ENCODE measurements around the gene TMEM208.

The TMEM208 gene

DNA sequence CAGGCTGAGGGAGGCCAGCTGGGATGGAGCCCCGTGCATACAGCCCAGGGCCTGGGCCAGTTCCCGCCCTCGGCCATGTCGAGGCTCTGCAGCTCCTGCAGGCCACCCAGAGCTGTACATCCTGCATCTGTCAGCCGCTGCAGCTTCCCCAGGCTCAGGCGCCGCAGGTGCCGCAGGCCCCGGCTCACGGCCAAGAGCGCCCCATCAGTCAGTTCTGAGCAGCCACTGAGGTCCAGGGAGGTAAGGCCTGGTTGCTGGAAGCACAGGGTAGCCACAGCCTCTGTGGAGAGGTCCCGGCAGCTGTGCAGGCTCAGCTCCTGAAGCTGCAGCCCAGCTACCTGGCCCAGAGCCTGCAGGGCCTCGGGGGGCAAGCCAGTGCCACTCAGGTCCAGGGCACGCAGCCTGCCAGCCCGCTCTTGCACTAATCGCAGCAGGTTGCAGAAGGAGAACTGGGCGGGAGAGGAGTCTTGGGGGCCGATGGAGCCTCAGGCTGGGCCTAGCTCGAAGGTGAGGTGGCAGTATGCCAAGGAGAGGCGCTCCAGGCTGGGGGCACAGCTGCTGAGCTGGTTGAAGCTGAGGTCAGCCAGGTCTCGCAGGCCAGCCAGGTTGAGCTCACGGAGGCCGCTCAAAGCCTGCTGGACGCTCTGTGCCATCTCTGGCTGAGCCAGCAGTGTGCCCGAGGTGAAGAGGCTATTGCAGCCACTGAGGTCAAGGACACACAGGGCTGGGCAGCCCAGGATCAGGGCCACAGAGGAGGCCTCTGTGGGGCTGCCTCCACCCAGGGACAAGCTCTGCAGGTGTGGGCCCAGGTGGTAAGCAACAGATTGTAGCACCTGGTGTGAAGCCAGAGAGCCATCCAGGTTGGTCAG, 16.6 kb upstream of the TMEM208 start:
- DNase-seq = no peak

DNA sequence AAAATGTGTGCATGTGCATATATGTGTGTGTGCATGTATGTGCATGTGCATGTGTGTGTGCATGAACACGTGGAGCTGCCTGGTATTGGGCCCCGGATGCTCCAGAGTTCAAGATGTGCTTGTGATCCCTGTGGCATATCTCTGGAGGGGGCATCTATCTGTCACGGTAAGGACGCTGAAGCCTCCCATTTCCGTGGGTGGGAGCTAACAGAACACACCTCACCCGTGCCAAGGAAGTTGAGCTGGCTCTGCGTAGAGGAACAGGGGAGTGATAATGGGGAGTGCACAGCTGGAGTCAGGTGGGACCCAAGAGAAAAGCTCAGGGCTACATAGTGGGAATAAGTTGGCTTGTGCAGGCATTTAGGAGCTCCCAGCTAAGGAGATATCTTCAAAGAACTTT, 15.3 kb upstream of the TMEM208 start:
- no peak for DNase-seq

DNA sequence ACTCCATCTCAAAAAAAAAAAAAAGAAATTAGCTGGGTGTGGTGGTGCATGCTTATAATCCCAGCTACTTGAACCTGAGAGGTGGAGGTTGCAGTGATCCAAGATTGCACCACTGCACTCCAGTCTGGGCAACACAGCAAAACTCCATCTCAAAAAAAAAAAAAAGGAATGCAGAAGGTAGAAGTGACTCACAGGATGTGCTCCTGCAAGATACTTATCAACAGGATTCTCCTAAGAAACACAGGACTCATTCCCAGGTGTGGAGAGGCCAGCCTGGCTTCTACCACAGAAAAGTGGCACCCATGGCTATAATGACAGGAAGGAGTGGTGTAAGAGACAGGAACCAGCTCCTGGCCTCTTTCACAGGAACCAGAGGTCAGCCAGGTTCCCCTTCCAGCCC, 14.2 kb upstream of the TMEM208 start:
- DNase-seq = no peak

DNA sequence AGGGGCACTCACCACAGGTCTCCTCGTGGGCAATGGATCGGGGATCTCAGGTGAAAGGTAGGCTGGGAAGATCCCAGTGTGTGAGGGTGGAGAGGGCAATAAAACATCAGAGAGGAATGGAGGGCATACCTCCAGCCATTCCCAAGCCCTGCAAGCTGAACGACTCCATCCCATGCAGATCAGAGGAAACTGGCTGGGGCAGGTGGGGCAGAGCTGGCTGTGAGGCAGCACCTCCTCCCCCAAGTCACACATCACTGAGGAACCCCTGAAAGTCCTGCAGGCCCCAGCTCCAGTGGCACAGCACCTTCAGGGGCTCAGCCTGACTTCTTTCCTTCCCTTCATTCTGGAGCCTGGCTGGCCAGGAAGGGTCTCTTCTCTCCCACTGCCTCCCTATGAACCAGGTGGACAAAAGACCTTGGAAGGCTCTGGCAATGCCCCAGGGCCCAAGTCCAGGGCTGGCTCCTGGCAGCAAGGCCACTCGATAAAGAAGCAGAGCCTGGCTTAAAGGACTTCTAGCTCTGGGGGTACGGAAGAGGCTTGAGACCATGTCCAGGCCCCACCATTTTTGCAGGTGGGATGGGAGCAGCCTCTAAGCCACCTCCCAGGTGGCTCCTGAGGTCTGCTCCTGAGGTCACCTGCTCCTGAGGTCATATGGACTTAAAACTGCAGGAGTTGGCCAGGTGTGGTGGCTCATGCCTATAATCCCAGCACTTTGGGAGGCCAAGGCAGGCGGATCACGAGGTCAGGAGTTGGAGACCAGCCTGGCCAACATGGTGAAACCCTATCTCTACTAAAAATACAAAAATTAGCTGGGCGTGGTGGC, 13.5 kb upstream of the TMEM208 start:
- DNase-seq = no peak

DNA sequence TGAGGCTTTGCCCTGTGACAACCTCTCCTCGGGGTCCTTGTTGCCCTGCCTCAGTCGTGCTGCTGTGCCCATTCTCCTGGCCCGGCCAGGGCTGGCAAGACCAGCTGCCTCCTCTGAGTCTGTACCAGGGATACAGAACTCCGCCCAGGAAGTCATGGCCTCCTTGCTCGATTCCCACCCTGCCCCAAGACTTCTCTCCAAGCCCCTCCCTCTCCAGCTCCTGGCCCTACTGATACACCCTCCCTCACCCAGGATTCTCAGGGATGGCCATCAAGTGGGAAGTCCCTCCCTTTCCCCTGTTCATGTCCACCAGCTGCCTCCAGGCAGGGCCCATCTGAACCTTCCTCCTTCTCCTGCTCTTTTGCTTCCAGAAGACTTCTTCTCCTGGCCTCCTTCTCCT, 11.2 kb upstream of the TMEM208 start:
- no peak for DNase-seq

DNA sequence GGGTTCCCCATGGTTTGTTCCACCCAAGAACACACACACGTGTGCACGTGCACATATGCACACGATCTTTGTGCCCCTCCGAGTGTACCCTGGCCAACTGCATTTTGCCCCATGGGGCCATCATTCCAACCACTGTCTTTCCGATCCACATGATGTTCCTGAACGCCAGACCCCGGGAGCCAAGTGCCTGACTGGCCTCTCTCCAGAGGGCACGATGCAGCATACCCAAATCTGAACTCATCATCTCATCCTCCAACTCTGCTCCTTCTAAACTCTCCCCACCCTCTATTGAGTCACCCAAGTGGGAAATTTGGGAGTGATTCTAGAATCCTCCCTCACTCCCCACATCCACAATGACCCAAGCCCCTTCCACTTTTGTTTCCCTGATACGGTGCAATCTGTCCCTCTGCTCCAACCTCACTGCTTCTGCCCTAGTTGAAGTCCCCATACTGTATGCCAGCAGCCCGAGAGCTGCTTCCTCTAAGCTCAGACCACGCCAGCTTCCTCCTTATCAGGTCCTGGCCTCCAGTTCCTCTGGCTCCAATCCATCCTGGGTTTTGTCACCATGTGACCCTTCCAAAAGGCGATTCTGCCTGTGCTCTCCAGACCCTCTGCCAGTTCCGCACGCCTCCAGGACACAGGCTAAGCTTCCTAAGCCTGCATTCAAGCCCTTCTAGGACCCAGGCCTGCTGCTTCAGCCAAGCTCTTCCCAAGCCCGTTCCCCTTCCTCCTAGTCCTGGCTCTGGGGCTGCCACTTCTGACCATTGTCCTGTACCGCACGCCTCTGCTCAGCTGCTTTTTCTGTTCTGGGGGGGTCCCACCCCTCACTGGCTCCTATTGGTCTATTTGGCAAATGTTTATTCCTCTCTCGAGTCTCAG, 10.1 kb upstream of the TMEM208 start:
- DNase-seq = no peak

DNA sequence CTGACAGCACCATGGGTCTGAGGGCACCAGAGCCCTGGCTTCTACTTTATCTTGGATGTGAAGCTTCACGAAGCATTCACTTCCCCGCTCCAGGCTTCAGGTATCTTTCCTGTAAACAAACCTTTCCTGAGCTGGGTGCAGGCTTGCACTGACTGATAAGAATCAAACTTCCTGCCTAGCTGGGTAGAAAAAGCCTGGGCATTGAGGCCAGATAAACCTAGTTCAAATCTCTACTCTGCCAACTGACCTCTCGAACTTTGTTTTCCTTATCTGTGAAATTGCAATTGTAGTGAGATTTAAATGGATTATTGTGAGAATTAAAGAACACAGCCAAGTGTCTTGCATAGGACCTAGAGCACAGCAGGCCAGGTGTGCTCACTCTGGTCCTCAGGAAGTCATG, 2.9 kb upstream of the TMEM208 start:
- no peak for DNase-seq

DNA sequence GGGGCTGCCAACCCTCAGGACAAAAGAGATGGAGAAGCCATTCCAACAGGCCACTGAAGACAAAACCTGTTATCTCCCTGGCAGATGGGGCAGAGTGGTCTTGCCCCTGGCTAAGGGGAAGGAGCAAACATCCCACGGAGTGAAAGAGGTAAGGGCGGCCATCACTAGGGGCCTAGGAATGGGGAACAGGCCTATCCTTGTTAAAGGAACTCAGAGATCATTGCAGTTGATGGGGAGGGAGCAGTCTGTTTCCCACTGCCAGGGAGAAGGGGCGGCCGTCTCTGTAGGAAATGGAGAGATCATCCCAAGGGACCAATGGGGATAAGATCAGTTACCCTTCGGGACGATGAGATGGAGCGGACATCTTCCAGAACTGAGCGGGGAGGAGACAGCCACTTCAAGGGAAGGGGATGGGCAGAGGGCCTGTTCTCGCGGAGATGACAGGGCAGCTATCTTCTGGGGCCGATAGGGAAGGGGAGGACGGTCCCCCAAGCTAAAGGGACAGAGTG, 581 bp upstream of the TMEM208 start:
- DNase-seq = no peak

DNA sequence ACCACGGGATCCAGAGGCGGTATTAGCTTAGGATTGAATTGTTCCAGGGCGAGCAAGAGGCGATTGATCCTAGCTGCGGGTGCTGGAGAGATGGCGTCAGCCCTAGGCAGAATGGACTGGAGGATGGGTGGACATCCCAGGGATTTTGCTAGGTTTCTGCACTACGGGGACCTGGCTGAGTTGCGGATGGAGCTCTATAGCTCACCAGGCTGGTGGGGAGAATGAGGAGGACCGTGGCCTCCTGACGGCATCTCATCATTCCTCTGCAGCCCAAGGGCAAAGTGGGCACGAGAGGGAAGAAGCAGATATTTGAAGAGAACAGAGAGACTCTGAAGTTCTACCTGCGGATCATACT, 614 bp downstream of the TMEM208 start:
- DNase-seq = no peak

DNA sequence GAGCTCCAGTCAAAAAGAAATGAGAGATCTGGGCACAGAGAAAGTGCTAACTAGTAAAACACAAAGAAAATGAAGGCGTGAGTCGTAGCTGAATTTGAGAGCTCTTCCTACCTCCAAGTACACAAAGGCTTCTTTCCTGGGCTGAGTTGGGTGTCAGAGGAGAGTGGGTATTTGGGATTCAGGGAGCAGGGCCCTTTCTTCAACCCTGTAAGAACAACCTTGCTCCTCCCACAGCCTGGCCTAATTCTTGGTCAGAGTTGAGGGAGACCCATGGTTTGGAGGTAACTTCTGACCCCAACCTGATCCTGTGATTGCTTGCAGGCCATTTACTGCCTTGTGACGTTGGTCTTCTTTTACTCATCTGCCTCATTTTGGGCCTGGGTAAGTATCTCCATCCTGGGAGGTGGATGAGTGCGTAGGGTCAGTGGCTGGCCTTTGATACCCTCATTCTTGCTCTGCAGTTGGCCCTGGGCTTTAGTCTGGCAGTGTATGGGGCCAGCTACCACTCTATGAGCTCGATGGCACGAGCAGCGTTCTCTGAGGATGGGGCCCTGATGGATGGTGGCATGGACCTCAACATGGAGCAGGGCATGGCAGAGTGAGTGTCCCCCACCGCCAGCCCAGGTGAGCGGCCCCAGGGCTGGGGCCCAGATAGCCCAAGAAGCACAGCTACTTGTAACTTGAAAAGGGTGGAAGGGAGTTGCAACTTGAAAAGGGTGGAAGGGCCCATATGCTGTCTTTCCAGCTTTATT, 1.3 kb downstream of the TMEM208 start:
- no peak for DNase-seq

DNA sequence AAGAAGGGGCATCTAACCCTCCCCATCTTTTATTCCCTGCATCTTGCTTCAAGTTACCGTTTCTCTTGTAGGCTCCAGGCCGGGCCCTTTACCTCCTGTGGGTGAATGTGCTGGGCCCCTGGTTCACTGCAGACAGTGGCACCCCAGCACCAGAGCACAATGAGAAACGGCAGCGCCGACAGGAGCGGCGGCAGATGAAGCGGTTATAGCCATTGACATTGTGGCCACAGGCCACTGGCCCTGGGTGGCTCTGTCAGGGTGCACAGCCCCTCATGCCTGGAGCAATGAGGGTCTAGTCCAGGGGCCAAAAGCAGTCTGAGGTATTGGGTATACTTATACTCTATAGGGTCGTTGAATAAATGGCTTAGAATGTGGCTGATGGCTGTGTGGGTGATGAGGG, 2.0 kb downstream of the TMEM208 start:
- DNase-seq = no peak

DNA sequence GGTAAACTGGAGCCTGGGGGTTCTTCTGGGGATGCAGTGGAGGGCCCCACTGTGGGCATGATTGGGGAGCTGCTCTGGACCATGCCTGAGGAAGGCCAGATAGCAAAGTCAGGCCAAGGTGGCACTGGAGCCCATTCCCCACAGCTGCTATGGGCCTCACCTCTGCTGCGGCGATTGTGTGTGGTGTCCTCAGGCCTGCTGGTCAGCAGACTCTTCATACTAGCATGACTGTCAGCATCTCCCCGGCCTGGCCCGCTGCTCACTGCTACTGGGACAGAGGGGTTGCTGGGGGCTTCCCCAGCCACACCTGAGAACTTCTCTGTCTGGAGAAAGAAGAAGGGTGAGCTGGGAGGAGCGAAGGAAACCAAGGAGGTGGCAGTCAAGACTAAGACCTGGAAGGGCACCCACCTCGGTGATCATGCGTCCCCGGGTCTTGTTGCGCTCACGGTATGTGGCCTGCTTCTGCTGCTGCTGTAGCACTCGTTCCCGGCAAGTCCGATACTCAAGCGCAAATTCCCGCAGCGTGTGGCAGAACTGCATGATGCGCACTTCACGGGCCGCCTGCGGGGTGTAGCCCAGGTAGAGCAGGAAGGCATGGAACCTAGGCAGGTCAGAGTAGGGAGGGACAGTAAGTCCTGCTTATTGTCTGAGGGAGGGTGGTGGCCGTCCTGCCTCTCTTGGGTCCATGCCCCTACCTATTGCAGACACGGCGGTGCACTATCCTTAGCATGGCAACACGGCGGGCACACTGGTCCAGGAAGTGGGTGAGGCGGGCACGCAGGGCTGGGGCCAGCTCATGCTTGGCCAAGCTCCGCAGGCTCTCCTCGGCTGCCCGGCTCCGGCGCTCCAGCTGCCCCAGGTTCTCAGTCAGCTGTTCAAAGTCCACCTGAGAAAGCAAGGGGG, 3.2 kb downstream of the TMEM208 start:
- DNase-seq = no peak

DNA sequence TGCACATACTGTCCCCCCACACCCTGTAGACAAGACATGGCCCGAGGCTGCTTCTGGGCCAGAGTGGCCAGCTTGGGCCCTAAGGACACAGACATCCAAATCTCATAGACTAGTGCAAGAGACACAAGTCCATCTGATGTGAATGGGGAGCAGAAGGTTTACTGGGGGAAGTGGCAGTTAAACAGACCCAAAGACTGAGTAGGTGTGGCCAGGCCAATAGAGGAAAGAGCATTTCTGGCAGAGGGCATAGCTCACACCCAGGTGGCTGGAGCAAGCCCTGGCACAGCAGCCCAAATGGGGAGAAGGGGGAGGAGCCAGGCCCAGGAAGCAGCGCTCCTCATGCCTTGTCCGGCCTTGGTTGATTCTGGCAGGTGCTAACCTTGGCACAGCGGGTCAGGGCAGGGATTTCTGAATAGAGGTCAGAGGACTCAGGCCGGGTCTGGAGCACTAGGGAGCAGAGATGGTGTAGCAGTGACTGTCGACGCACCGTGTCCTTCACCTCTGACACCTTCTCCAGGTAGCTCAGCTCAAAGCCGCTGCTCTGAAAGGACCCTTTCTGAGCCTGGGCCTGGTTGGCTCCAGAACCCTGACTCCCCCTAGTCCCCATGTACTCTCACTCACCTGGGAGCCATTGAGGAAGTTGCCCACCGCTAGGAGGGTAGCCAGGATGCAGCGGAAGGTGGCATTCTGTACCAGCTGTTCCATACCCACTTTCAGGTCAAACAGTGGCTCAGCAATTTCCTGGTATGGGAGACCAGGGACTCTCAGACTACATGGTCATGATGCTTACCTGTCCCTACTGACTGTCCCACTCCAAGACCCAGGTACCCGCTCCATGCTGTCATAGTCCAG, 4.1 kb downstream of the TMEM208 start:
- no peak for DNase-seq

DNA sequence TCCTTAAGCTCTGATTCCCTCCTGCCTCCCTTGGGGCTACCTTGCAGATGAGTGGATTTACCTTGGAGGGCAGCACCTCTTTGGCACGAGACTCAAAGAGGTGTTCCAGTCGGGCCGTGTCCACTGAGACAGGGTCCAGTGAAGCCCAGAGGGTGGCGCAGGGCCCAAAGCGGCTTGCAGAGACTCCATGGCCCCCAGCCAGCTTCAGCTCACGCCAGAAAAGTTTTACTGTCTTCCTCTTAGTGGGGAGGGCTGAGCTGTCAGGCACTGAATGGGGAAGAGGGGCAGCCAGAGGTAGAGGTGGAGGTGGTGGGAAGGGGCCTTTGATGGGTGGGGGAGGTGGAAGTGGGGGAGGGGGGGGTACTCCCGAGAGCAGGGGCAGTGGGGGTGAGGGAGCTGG, 6.7 kb downstream of the TMEM208 start:
- no peak for DNase-seq

DNA sequence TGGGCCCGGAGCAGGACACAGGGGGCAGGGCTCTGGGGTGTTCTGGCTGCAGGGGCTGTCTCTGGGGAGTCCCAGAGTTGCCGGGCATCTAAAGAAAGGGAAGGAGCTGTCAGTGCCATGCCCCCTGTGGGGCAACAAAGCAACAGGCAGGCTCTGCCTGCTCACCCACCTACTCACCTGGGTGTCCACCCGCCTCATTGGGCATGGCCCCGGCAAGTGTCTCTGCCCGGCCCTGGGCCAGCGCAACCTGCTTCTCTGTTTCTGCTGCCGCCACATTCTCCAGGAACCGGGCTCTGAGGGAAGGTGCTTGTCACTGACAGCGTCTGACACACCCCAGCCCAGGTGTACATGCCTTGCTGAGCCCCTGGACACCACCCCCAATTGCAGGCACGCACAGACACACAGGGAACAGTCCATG, 7.3 kb downstream of the TMEM208 start:
- DNase-seq = no peak

DNA sequence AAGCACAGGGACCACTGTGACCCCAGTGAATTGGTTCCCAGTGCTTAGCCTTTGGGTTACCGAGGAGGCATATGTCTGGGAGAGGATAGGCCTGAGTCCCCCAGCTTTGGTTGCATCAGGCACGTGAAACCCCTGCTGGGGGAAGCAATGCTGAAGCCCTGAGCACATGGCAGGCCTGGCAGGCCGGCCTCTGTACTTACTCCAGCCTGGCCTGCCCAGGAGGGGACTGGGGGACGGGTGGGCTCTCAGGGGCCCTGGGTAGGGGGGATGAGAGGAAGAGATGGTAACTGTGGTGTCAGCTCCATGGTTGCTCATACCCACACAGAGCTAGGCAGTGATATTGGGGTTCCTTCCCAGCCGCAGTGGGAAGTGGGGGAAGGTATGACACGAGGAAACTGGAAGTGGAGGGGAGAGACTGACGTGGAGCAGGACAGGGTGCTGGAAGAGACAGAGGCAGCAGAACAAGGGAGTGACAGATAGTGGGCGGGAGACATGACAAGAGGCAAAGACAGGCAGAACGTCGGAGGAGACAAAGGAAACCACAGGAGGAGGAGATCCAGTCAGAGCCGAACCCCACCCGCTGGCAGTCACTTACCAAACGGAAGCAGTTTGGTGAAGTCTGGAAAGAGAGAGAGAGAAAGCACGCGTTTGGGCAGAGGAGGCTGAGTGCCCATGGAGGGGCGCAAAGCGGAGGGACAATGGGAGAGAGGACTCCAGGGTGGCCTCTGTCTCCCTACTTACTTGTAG, 9.1 kb downstream of the TMEM208 start:
- DNase-seq = no peak

DNA sequence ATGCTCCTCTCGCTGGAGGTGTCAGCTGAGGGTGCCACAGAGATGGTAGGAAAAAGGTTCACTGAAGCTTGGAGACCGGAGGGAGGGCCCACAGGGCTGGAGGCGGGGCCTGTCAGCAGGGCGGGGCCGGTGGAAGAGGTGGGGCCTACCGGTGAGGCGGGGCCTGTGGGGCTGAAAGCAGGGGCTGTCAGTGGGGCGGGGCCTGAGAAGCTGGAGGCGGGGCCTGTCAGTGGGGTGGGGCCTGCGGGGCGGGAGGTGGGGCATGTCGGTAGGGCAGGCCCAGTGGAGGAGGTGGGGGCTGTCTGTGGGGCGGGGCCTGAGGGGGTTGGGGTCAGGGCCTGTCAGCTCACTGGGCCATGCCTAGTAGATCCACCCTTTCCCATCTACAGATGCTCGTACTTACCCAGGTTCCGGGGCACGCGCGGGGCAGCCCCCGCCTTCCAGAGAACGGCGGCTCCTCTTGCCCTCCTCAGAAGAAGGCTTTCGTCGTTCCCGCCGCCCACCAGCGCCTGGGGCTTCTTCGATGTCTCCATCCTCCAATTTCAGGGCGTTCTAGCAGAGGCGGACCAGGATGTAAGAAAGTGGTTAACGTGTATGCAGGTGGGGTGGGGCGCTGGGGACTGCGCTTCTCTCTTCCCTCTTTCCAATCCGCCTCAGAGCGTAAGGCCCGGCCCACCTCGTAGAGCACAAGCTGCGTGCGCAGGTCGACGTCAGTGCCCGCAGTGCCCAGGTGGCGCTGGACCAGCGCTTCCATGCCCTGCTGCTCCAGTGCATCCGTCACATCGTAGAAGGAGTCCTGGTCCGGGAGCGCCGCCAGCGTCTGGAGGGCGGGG, 9.8 kb downstream of the TMEM208 start:
- peak; percentile 52 for DNase-seq
